Stomach (tissue), 9 donors: ENCODE results near the gene DCD. TPM values are rescaled to one million over a fixed set of nuclear protein-coding genes. Genes with fewer than 3 reads are reported as not detected.

Experiments
- DNase-seq, 2 donors: peaks; one replicate each; pipeline versions ENCODE4 v3.0.0 to v3.0.0-alpha.2; 2013 to 2019
- H3K27ac ChIP-seq, 5 donors: fragments of 200-600 bp in 4 of 5; sonication (generic) in 4 of 5; one replicate each; pipeline ENCODE4 v1.5.1; 2013 to 2019; ENCODE audit warnings: mild to moderate bottlenecking in 1 of 5, moderate library complexity in 1 of 5
- H3K27me3 ChIP-seq, 3 donors: fragments of 200-600 bp; sonication (generic); one replicate each; pipeline ENCODE4 v1.5.1; 2017 to 2019; ENCODE audit warnings: mixed run types in 1 of 3
- H3K36me3 ChIP-seq, 4 donors: fragments of 200-600 bp; sonication (generic); 1 replicate in 3 of 4; 2 replicates in 1 of 4; pipeline ENCODE4 v1.5.1; 2016 to 2019
- H3K4me1 ChIP-seq, 4 donors: fragments of 200-600 bp; sonication (generic); one replicate each; pipeline ENCODE4 v1.5.1; 2016 to 2019
- H3K4me3 ChIP-seq, 4 donors: fragments of 200-600 bp; sonication (generic) in 3 of 4; one replicate each; pipeline ENCODE4 v1.5.1; 2016 to 2019; ENCODE audit warnings: mild to moderate bottlenecking in 1 of 4
- H3K9me3 ChIP-seq, 4 donors: fragments of 200-600 bp; sonication (generic); one replicate each; pipeline ENCODE4 v1.5.1; 2016 to 2019
- CTCF ChIP-seq, 7 experiments: fragments of 450-650 bp in 4 of 7; fragments of 200-600 bp in 3 of 7; sonication (generic) in 3 of 7; IDR thresholded peaks; one replicate each; pipeline ENCODE4 v1.5.1; 2016 to 2019; ENCODE audit warnings: antibody characterized with exemption in 7 of 7, control low read depth in 2 of 7, mild to moderate bottlenecking in 1 of 7
- EP300 ChIP-seq: sonication (generic); formaldehyde crosslinking; IDR thresholded peaks from one replicate; pipeline ENCODE4 v1.6.1; 2017; ENCODE audit warnings: antibody characterized with exemption
- POLR2A ChIP-seq, 4 donors: fragments of 450-650 bp; IDR thresholded peaks; one replicate each; pipeline ENCODE4 v1.6.1; 2016; ENCODE audit warnings: antibody characterized with exemption in 4 of 4, control low read depth in 2 of 4, mild to moderate bottlenecking in 1 of 4, moderate library complexity in 1 of 4
- POLR2AphosphoS5 ChIP-seq, 3 donors: sonication (generic); formaldehyde crosslinking; IDR thresholded peaks; one replicate each; pipeline ENCODE4 v1.6.1; 2016; ENCODE audit warnings: antibody characterized with exemption in 3 of 3
- WGBS, 5 donors: extraction: QIAGEN DNeasy Blood & Tissue Kit in 3 of 5; methylation state at CpG; one replicate each; pipeline versions ENCODE4 v1.1.5 to v1.1.7; 2013 to 2018; 5-methylcytosine and 5-hydroxymethylcytosine counted together
- intact Hi-C: fragments of 100-400 bp; cut with DNase I; formaldehyde crosslinking; loops from one replicate; pipeline ENCODE4 v1.15.1; 2023; ENCODE audit warnings: low total_unique reads
- polyA plus RNA-seq, 3 donors: library from polyadenylated mRNA; stranded (reverse); fragments of 200-250 nt; gene quantifications; one replicate each; pipeline ENCODE4 v1.2.3, GENCODE V29; 2013
- total RNA-seq, 5 donors: library from RNA; depleted of rRNA; stranded (reverse); fragments of >200 nt; gene quantifications; one replicate each; pipeline versions ENCODE4 v1.1.0 to v1.2.3, GENCODE V29; 2014 to 2016
- donor health status: healthy with polysubstance abuse.
- donor health status: Bipolar disorder and iron deficiency.
- donor health status: healthy.

Gene DCD
- total and polyA plus RNA-seq, 8 donors: not detected

DNA sequence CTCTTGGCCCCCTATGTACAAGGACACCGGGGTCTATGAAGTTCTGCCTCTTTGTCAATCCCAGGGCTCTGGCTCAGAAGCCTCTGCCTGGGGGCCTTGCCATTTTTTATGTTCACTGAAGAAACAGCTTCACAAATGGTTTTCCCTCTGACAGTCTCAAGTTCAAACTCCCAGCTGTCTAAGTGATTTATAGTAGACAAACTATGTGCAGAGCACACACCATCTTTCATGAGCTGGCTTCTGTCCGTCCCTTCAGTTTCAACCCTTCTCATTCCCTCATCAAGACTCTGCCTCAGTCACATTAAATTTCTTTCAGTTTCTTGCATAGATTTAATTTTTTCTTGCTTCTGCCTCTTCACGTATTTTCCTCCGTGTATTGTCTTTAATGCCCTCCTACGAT, 2.7 kb upstream of the DCD start:
- Histone ChIP-seq H3K9me3 (no peaks in the 10 kb centered on the region), H3K27me3 (peaks cover 0 to 4% (median 0%) of the 10 kb centered on the region in 3 donors), H3K27ac (no peak overlapping the region), H3K36me3 (no peaks in the 10 kb centered on the region), H3K4me1 (no peaks in the 10 kb centered on the region), H3K4me3 (no peak overlapping the region)
- intact Hi-C loops: no loop called here
- 83 to 87% (median 84%) methylated on average over 5 of the region's 5 CpGs for WGBS, 5 donors
- TF ChIP-seq POLR2AphosphoS5 (IDR thresholded peaks at IDR 0.05) (no peak), CTCF (IDR thresholded peaks at IDR 0.05) (no peak), EP300 (no peak), POLR2A (IDR thresholded peaks at IDR 0.05) (no peak)
- DNase-seq: no peak

DNA sequence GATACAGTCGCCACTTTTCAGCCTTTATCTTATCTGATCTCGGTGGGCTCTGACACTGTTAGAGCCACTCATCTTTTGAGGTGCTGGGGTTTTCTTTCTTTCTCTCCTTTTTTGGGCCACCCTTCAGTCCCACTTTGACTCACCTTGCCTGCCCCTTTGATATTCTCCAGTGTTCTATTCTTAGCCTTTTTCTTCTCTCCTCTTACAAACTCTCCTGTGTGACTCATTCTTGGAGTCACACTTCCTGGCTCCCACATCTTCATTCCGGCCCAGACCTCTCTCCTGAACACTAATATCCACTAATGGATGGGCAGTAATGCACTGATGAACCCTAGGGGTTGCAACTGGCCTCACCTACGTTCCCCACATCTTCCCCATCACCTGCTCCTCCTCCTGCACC, 2.2 kb upstream of the DCD start:
- TF ChIP-seq EP300 (no peak), POLR2AphosphoS5 (IDR thresholded peaks at IDR 0.05) (no peak), CTCF (IDR thresholded peaks at IDR 0.05) (no peak), POLR2A (IDR thresholded peaks at IDR 0.05) (no peak)
- intact Hi-C loops: no loop called here
- Histone ChIP-seq H3K4me1 (no peaks in the 10 kb centered on the region), H3K9me3 (no peaks in the 10 kb centered on the region), H3K27ac (no peak overlapping the region), H3K4me3 (no peak overlapping the region), H3K36me3 (no peaks in the 10 kb centered on the region), H3K27me3 (peaks cover 0 to 8% (median 0%) of the 10 kb centered on the region in 3 donors)
- DNase-seq: no peak
- 30 to 50% (median 36%) methylated on average over 4 of the region's 4 CpGs for WGBS, 5 donors

GRCh38 chr12:54649825-54650224, 1.7 kb upstream of the DCD start:
- TF ChIP-seq POLR2A (IDR thresholded peaks at IDR 0.05) (no peak), POLR2AphosphoS5 (IDR thresholded peaks at IDR 0.05) (no peak), CTCF (IDR thresholded peaks at IDR 0.05) (no peak), EP300 (no peak)
- intact Hi-C loops: no loop called here
- Histone ChIP-seq H3K36me3 (no peaks in the 10 kb centered on the region), H3K9me3 (no peaks in the 10 kb centered on the region), H3K4me3 (no peak overlapping the region), H3K27ac (no peak overlapping the region), H3K27me3 (peaks cover 0 to 8% (median 0%) of the 10 kb centered on the region in 3 donors), H3K4me1 (no peaks in the 10 kb centered on the region)
- no peak for DNase-seq
- 27 to 45% (median 32%) methylated on average over 1 of the region's 1 CpG for WGBS, 5 donors

DNA sequence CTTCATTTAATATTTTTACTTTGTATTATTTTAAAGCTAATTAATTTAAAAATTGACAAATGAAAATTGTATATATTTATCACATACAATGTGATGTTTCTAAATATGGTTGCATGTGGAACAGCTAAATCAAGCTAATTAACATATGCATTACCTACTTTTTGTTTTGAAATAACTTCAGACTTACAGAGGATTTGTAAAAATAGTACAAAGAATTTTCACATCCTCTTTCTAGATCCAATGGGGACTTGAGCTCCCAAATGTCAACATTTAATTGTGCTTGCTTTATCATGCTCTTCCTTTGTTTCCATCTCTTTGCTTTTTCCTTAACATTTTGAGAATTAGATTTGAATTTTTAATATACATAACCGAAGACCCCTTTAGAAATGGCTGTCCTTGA, 6.6 kb downstream of the DCD start:
- H3K9me3 ChIP-seq: no peaks in the 10 kb centered on the region
- DNase-seq: no peak
- WGBS, 5 donors: 76 to 94% (median 93%) methylated on average over 1 of the region's 1 CpG
- intact Hi-C loops: no loop called here
- TF ChIP-seq POLR2AphosphoS5 (IDR thresholded peaks at IDR 0.05) (no peak), CTCF (IDR thresholded peaks at IDR 0.05) (no peak), POLR2A (IDR thresholded peaks at IDR 0.05) (no peak), EP300 (no peak)
- no peak overlapping the region for H3K4me3 ChIP-seq
- no peak overlapping the region for H3K27ac ChIP-seq
- no peaks in the 10 kb centered on the region for H3K36me3 ChIP-seq
- peaks cover 0 to 8% (median 0%) of the 10 kb centered on the region in 3 donors for H3K27me3 ChIP-seq
- H3K4me1 ChIP-seq: no peaks in the 10 kb centered on the region
